Ammon's horn (tissue), 1 donor: ENCODE measurements around the gene S1PR5.

Experiments
- DNase-seq: peaks from one replicate; pipeline ENCODE4 v3.0.0-alpha.2; 2016; ENCODE audit warnings: low spot score

S1PR5 gene

DNA sequence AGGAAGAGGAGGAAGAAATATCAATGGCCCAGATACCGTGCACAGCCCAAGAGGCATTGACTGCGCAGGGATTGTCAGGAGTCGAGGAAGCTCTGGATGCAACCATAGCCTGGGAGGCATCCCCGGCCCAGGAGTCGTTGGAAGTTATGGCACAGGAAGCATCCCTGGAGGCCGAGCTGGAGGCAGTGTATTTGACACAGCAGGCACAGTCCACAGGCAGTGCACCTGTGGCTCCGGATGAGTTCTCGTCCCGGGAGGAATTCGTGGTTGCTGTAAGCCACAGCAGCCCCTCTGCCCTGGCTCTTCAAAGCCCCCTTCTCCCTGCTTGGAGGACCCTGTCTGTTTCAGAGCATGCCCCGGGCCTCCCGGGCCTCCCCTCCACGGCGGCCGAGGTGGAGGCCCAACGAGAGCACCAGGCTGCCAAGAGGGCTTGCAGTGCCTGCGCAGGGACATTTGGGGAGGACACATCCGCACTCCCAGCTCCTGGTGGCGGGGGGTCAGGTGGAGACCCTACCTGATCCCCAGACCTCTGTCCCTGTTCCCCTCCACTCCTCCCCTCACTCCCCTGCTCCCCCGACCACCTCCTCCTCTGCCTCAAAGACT lies 50.0 kb downstream of the S1PR5 start:
- DNase-seq: no peak

DNA sequence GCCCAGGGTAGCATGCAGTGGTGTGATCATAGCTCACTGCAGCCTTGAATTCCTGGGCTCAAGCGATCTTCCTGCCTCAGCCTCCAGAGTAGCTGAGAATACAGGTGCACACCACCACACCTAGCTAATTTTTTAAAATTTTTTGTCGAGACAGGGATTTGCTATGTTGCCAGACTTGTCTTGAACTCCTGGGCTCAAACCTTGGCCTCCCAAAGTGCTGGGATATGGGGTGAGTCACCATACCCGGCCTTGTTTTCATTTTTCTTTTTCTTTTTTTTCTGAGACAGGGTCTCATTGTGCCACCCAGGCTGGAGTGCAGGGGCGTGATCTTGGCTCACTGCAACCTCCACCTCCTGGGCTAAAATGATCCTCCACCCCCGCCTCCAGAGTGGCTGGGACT lies 52.8 kb downstream of the S1PR5 start:
- no peak for DNase-seq
